ENCODE measurements around the gene ITPR2.
"Not testable (repeated sequence)": the region's sequence is repeated elsewhere in the genome, so short reads cannot be mapped to it uniquely, and the experiment has no call there.

The ITPR2 gene

GRCh38 chr12:26783816-26784379 lies 49.1 kb downstream of the ITPR2 start:
- DNase-seq = not testable (repeated sequence)

DNA sequence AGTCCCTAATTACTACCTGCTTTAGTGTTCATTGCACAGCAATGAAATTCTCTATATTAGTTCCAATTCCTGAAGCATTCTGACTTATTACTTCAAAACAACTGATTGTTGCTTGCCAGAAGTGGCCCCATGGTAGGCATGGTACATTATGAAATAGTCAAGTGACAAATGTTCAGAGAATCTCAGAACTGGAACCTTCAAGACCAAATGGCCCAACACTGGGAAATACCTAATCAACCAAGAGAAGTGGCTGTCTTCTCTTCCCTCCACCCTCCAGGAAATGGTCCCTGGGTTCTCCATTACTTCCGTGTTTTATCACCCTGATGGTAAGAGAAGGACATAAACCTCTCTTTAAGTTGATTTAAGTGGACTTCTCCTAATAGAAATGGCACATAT lies 49.9 kb downstream of the ITPR2 start:
- no peak for DNase-seq

DNA sequence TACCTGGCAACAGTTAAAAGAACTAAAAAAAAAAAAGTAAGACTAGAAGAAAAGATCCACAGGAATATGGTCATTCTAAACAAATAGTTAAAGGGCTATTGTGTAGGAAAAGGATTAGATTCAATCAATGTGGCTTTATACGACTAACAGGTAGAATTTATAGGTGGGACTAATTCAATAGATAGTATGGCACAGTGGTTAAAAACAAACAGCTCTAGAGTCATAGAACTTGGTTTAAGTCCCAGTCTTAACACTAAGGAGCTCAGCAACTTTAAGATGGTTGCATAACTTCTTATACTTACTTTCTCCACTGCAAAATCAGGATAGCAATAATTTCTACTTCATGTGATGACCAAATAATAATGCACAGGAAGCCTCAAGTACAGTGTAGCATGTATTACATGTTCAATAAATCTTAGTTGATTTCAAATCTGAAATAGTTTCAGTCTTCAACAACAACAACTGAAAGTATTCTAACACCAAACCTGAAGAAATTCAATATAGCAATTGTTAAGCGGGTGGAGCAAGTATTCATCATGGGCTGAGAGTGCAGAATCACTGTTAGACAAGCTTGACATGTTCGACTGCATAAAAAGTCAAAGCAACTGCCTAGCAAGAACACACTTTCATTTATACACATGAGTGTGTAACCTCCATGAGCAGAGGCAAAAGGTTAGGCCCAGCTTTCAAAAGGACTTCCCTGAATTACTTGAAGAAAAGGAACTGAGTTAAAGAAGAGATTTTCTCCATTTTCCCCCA lies 50.4 kb downstream of the ITPR2 start:
- no peak for DNase-seq

- not testable (repeated sequence) for DNase-seq
These were observed 52.3 kb downstream of the ITPR2 start for GRCh38 chr12:26780656-26781055.

- DNase-seq = not testable (repeated sequence)
These were observed 54.7 kb downstream of the ITPR2 start for GRCh38 chr12:26778173-26778775.

DNA sequence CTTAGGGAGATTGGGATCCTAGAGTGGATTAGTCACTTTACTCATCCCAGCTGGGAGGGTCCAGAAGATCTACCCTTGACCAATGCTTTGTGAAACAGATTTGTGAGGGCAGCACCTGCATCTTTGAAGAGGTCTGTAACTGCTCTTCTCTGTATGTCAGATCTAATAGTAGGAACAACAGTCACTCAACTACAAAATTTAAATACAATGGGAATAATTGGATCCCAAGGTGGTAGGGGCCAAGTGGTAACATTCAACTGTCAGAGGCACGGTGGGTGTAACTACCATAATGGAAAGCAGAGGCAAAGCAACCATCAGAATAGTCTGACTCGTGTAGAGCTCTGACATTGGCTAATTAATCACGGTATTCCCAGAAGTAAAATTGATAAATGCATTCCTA lies 55.8 kb downstream of the ITPR2 start:
- no peak for DNase-seq

- not testable (repeated sequence) for DNase-seq
These were observed 57.0 kb downstream of the ITPR2 start for GRCh38 chr12:26775991-26776390.

GRCh38 chr12:26773313-26774104 lies 59.5 kb downstream of the ITPR2 start:
- no peak for DNase-seq

DNA sequence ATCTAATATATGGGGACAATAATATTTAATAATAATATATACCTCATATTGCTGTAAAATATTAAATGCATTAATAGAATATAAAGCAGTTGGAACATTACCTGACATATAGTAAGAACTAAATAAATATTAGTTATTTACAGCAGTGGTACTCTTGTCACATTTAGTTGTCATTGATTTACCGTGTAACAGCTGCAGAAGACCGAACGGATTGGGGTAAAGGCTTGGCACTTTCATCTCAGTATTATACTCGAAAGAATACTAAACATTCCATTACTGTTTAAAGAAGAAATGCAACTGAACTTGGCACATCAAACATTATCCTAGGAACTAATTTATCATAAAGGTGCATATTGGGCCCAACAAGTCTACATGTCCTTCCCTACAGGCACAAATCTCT lies 61.1 kb downstream of the ITPR2 start:
- DNase-seq = no peak

- no peak for DNase-seq
These were observed 62.5 kb downstream of the ITPR2 start for GRCh38 chr12:26770239-26771070.

DNA sequence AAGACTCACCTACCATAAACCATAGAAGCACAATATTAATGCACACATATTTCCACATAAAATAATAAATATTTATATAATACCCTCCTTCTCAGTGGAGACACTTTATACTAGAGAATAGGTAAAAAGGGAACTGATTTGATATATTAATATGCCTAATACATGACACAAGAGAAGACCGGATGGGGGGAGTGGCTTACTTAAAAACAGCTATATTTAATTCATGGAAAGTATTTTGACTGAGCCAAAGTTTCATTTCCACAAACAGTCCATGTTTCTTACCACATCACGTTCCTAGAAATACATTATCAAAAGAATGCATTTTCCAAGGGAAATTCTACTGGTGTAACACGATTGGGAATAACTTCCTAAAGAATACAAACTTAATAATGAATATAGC lies 63.4 kb downstream of the ITPR2 start:
- no peak for DNase-seq

- no peak for DNase-seq
These were observed 64.1 kb downstream of the ITPR2 start for GRCh38 chr12:26768611-26769603.

DNA sequence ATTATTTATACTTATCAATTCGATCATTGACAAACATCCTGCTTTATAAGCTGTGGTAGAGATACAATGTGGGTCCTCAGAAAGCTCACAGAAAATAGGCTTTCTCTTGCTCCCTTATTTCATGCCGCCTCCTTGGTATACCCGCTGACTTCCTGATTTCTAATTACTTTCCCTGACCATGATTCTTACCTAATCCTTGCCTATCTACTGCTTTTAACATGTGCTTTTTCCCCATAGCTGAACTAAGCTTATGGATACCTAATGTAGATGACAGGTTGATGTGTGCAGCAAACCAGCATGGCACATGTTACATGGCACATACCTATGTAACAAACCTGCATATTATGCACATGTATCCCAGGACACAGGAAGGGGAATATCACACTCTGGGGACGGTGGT lies 65.1 kb downstream of the ITPR2 start:
- no peak for DNase-seq

- DNase-seq = no peak
These were observed 65.9 kb downstream of the ITPR2 start for GRCh38 chr12:26767116-26767515.

DNA sequence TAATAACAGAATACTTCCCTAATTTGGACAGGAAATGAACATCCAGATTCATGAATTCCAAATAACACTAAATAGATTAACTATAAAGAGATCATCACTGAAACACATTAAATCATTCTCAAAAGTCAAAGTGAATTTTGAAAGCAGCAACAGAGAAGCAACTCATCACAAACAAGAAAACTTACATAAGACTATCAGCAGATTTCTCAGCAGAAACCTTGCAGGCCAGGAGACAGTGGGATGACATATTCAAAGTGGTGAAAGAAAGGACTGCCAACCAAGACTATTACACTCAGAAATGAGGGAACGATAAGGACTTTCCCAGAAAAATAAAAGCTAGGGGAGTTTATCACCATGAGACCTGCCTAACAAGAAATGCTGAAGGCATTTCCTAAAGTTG lies 70.8 kb downstream of the ITPR2 start:
- no peak for DNase-seq

DNA sequence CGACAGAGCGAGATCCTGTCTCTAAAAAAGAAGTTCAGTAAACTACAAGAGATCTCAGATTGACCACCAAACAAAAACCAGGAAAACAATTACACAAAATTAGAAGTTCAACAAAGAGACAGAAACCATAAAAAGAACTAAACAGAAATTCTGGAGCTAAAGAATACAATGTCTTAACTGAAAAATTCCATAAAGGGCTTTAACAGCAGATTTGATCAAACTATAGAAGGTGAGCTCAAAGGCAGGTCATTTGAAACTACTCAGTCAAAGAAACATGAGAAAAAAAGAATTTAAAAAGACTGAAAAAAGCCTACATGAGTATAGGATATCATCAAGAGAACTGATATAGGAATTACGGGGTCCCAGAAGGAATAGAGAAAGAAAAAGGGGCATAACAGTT lies 71.2 kb downstream of the ITPR2 start:
- DNase-seq = no peak

DNA sequence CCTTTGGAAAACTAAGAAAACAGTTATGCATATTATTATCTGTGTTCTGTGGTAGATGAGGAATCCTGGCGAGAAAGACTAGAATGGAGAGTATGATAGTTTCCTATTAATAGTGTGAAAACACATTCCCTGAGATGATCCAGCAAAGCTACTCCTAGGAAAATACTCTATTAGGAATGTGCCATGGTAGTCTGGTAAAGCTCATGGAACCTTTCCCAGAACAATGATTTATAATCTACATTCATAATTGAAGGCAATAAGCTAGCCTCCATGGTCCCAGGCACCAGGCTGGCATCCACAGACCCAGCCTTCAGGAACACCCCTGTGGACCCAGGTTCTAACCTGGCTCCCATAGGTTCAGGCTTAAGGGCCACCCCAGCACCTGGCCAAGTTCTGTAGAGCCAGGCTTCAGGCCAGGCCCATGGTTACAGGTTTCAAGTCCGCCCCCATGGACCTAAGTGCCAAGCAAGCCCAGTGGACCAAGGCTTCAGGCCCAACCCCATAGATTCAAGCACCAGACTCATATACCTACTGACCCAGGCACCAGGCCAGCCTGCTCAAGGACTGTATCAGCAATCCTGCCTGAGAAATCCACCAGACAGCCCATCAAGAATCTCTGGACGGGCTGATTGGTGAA lies 72.2 kb downstream of the ITPR2 start:
- DNase-seq = no peak

DNA sequence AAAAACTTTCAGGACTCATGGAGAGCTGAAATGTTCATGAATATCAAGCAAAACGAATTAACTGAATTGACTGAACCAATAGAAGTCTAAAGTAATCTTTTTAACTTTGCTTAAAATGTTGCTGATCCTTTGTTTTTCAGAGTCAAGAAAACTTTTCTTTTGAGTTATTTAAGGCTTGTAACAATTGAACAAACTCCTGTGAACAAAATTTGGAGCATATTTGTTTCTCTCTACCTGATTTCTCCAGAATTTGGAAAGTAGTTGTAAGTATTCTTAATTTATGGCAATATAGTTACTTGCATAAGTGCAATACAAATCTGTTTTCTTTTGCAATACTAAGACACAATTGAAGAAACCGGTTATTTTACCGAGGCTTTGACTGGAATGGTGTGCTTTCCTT lies 77.6 kb downstream of the ITPR2 start:
- not testable (repeated sequence) for DNase-seq

- DNase-seq = no peak
These were observed 78.8 kb downstream of the ITPR2 start for GRCh38 chr12:26754148-26754547.

DNA sequence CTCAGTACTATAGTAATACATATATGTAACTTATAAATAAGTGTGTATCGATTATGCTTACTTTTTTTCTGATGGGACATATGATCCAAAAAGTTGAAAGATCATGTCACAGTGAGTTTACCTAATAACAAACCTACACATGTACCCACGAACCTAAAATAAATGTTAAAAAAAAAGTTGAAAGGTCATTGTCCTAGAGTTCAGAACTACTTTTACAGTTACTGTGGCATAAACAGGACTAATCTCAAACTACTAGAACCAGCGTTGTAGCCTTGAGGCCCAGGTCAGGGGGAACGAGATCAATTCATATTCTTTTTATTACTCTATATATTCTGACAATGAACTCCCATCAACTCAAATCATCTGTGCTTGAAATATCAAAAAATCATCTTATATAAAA lies 81.8 kb downstream of the ITPR2 start:
- DNase-seq = no peak
